GM12892 (cell line): ENCODE data around the gene RFPL1.

Experiments used
- POLR2A ChIP-seq: IDR thresholded peaks from 2 replicates; pipeline ENCODE4 v1.6.1; 2011; ENCODE audit warnings: low read depth, low read length, control low read depth
- POLR2AphosphoS5 ChIP-seq: IDR thresholded peaks from 2 replicates; pipeline ENCODE4 v1.6.1; 2011; ENCODE audit warnings: low read depth, low read length, control low read depth
- TAF1 ChIP-seq: IDR thresholded peaks from 2 replicates; pipeline ENCODE4 v1.6.1; 2011; ENCODE audit warnings: low read depth, mild to moderate bottlenecking, control low read depth, low read length, borderline replicate concordance

DNA sequence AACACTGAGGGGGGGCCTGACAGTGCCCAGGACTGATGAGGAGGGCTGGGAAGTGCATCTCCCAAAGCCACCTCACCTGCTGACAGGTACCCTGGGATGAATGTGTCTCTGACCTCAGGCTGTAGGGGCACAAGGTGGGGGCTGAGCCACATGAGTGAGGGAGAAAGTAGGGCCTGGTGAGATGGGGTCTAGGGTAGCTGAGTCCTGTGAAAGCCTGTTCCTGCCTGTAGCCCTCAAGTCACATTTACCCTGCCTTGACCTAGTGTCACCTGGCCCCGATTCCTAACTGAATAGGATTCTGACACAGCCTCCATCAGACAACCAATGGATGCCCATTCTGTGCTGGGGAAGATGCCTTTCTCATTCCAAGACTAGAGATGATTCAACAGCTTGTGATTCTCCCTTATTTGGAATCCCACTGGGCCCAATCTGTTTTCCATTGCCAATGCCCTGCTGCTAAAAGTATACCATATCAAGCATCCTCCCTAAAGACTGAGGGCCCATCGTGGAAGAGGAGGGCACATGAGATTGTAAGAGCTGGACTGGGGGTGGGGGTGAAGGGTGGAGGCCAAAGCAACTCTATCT lies 11.1 kb upstream of the RFPL1 start:
- no peak for TF ChIP-seq POLR2A
- TF ChIP-seq TAF1 = no peak
- TF ChIP-seq POLR2AphosphoS5 = no peak
